Natural killer cell (primary cell): Measurements from ENCODE around the gene TMEM79. TPM values are rescaled to one million over a fixed set of nuclear protein-coding genes. Genes with fewer than 3 reads are reported as not detected.
A peak's percentile ranks its signal among the peaks of the same experiment; 100 is the strongest.

ENCODE experiments used
- ATAC-seq, 3 donors: fragments of 150-1000 bp in 2 of 3; fragments of 200-7000 bp in 1 of 3; cut with Tn5 transposase; 1 replicate in 1 of 3; 2 replicates in 2 of 3; pipeline ENCODE4 v1.10.0; 2021; ENCODE audit warnings: mild to moderate bottlenecking in 2 of 3, moderate library complexity in 2 of 3
- DNase-seq, 2 donors: peaks; one replicate each; pipeline versions ENCODE4 v3.0.0 to v3.0.0-alpha.2; 2013 to 2021; ENCODE audit warnings: mixed read lengths in 1 of 2
- H3K27ac ChIP-seq: one replicate; pipeline ENCODE4 v1.5.1; 2013; ENCODE audit warnings: mild to moderate bottlenecking, low read length
- H3K27me3 ChIP-seq: one replicate; pipeline ENCODE4 v1.6.1; 2013; ENCODE audit warnings: low read length; ENCODE audit not compliant: control insufficient read depth, insufficient read depth
- H3K36me3 ChIP-seq: one replicate; pipeline ENCODE4 v1.6.1; 2013; ENCODE audit warnings: low read length; ENCODE audit not compliant: control insufficient read depth, insufficient read depth
- H3K4me1 ChIP-seq: one replicate; pipeline ENCODE4 v1.6.1; 2013; ENCODE audit warnings: low read length; ENCODE audit not compliant: control insufficient read depth, insufficient read depth
- H3K4me3 ChIP-seq: one replicate; pipeline ENCODE4 v1.5.1; 2013; ENCODE audit warnings: low read length
- H3K9me3 ChIP-seq: one replicate; pipeline ENCODE4 v1.6.1; 2013; ENCODE audit warnings: low read length; ENCODE audit not compliant: control insufficient read depth, insufficient read depth
- H3K27ac Mint-ChIP-seq, 2 donors: one replicate each; pipeline ENCODE4 v1.8.0; 2022; ENCODE audit warnings: mild to moderate bottlenecking in 2 of 2, mixed read lengths in 2 of 2, moderate library complexity in 1 of 2
- H3K27me3 Mint-ChIP-seq, 2 donors: one replicate each; pipeline ENCODE4 v1.8.0; 2022; ENCODE audit warnings: low read depth in 2 of 2, mixed read lengths in 2 of 2
- H3K36me3 Mint-ChIP-seq: one replicate; pipeline ENCODE4 v1.8.0; 2022; ENCODE audit warnings: mixed read lengths
- H3K4me1 Mint-ChIP-seq, 2 donors: one replicate each; pipeline ENCODE4 v1.8.0; 2022; ENCODE audit warnings: mixed read lengths in 2 of 2
- H3K4me3 Mint-ChIP-seq: one replicate; pipeline ENCODE4 v1.8.0; 2022; ENCODE audit warnings: mild to moderate bottlenecking, moderate library complexity, mixed read lengths
- H3K9me3 Mint-ChIP-seq, 2 donors: one replicate each; pipeline ENCODE4 v1.8.0; 2022; ENCODE audit warnings: mixed read lengths in 2 of 2
- WGBS: methylation state at CpG from one replicate; pipeline ENCODE4 v1.1.7; 2013; ENCODE audit warnings: missing lambda C conversion rate; ENCODE audit not compliant: insufficient coverage; 5-methylcytosine and 5-hydroxymethylcytosine counted together
- intact Hi-C: fragments of 100-400 bp; cut with micrococcal nuclease; formaldehyde crosslinking; loops from one replicate; pipeline ENCODE4 v1.14.2; 2022
- total RNA-seq, 4 donors: library from RNA; stranded (reverse); fragments of 120-200 nt in 1 of 4; gene quantifications; one replicate each; pipeline versions ENCODE4 v1.2.3 to v1.2.4, GENCODE V29; 2013 to 2022
- TF ChIP-seq, protein P1 (sequence below): fragments of 200-600 bp; IDR thresholded peaks from one replicate; pipeline ENCODE4 v1.8.0; 2022; ENCODE audit warnings: antibody characterized with exemption

The TMEM79 gene
- total RNA-seq, 3 donors from 2014 or later (not counting 1 experiment from before 2014, with no cell fraction given), result 3.3 to 5.8 (median 5.0) TPM

DNA sequence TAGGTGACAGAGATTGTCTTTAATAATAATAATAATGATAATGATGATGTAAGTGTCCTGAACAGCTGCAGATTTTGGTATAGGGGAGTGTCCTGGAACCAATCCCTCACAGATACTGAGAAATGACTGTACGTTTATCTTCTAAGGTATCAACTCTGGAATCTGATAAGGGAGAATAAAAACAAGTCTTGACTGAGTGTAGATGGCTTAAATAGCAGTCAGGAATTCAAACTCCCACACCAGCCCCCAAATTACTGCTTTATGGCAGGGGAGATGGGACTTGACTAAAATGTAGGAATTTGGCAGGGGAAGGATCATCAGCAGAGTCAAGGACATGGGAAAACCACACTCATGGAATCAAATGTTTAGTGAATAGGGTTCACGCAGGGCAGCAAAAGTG, 21.1 kb downstream of the TMEM79 start:
- H3K4me1 ChIP-seq, result no peaks in the 10 kb centered on the region
- peaks cover 14% of the 10 kb centered on the region for H3K36me3 Mint-ChIP-seq
- H3K27ac Mint-ChIP-seq, result no peak overlapping the region
- H3K4me1 Mint-ChIP-seq, result no peaks in the 10 kb centered on the region
- H3K36me3 ChIP-seq, result peaks cover 24% of the 10 kb centered on the region
- H3K27me3 Mint-ChIP-seq, result no peaks in the 10 kb centered on the region
- no peak overlapping the region for H3K27ac ChIP-seq
- ATAC-seq (no peak), DNase-seq (no peak)
- H3K27me3 ChIP-seq, result no peaks in the 10 kb centered on the region
- WGBS, result 98% methylated on average over 2 of the region's 2 CpGs
- intact Hi-C loops, result no loop called here
- H3K4me3 ChIP-seq, result no peak overlapping the region
- no peaks in the 10 kb centered on the region for H3K9me3 ChIP-seq
- no peaks in the 10 kb centered on the region for H3K9me3 Mint-ChIP-seq
- TF ChIP-seq, protein P1, sequence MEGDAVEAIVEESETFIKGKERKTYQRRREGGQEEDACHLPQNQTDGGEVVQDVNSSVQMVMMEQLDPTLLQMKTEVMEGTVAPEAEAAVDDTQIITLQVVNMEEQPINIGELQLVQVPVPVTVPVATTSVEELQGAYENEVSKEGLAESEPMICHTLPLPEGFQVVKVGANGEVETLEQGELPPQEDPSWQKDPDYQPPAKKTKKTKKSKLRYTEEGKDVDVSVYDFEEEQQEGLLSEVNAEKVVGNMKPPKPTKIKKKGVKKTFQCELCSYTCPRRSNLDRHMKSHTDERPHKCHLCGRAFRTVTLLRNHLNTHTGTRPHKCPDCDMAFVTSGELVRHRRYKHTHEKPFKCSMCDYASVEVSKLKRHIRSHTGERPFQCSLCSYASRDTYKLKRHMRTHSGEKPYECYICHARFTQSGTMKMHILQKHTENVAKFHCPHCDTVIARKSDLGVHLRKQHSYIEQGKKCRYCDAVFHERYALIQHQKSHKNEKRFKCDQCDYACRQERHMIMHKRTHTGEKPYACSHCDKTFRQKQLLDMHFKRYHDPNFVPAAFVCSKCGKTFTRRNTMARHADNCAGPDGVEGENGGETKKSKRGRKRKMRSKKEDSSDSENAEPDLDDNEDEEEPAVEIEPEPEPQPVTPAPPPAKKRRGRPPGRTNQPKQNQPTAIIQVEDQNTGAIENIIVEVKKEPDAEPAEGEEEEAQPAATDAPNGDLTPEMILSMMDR, result no peak
- H3K4me3 Mint-ChIP-seq, result no peak overlapping the region

DNA sequence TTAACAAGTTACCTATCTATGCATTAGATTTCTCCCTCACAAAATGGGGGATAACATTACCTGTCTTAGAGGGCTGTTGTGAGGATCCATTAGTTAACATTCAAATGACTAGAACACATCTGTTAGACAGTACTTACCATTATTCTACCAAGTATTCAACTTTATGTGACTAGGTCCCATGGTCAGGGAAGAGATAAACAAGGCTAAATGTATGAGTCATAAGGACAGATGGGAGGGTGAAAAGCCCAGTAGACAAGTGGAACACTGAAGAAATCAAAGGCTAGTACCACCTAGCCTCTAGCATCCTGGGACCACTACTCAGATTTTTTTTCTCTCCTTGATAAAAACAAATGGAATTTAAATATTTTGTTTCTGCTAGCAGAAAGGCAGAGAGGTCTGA, 24.0 kb downstream of the TMEM79 start:
- Mint-ChIP-seq H3K27ac (peak overlapping the region in 1 of 2 donors; percentile 15), H3K36me3 (peaks cover 14% of the 10 kb centered on the region)
- peaks cover 49% of the 10 kb centered on the region for H3K36me3 ChIP-seq

DNA sequence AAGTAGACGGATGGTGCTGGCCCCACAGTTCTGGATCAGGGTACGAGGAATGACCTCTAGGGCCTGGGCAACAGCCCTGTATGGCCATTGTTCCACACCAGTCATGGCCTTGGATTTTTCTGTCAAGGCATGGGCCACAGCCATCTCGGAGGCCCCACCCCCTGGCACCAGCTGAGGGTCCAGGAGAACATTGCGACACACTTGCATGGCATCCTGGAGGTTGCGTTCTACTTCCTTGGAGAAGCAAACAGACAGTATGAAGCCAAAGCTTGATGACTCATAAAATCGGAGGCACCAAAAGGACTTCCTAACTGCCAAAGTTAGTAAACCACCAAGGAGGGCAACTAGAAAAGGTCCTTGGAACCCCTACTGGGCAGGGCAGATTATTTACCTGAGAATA, 26.8 kb downstream of the TMEM79 start:
- no peak overlapping the region for H3K4me3 ChIP-seq
- H3K36me3 ChIP-seq, result peaks cover 62% of the 10 kb centered on the region
- H3K27ac Mint-ChIP-seq, result no peak overlapping the region
- H3K27me3 ChIP-seq, result no peaks in the 10 kb centered on the region
- 84% methylated on average over 6 of the region's 6 CpGs for WGBS
- DNase-seq, result no peak
- no peak overlapping the region for H3K27ac ChIP-seq
- no peaks in the 10 kb centered on the region for H3K9me3 Mint-ChIP-seq
- TF ChIP-seq, protein P1, result no peak
- no peak for ATAC-seq
- no peaks in the 10 kb centered on the region for H3K27me3 Mint-ChIP-seq
- H3K36me3 Mint-ChIP-seq, result peaks cover 14% of the 10 kb centered on the region
- no peaks in the 10 kb centered on the region for H3K9me3 ChIP-seq
- intact Hi-C loops, result no loop called here
- H3K4me3 Mint-ChIP-seq, result no peak overlapping the region
- H3K4me1 ChIP-seq, result no peaks in the 10 kb centered on the region
- H3K4me1 Mint-ChIP-seq, result no peaks in the 10 kb centered on the region

More for the DNA sequence above, 24.0 kb downstream of the TMEM79 start:
- Mint-ChIP-seq H3K4me3 (no peak overlapping the region), H3K27me3 (no peaks in the 10 kb centered on the region), H3K9me3 (no peaks in the 10 kb centered on the region), H3K4me1 (no peaks in the 10 kb centered on the region)
- TF ChIP-seq, protein P1, result no peak
- Histone ChIP-seq H3K27me3 (no peaks in the 10 kb centered on the region), H3K9me3 (no peaks in the 10 kb centered on the region), H3K4me1 (no peaks in the 10 kb centered on the region), H3K27ac (no peak overlapping the region), H3K4me3 (no peak overlapping the region)
- DNase-seq (no peak), ATAC-seq (no peak)
- intact Hi-C loops, result no loop called here

DNA sequence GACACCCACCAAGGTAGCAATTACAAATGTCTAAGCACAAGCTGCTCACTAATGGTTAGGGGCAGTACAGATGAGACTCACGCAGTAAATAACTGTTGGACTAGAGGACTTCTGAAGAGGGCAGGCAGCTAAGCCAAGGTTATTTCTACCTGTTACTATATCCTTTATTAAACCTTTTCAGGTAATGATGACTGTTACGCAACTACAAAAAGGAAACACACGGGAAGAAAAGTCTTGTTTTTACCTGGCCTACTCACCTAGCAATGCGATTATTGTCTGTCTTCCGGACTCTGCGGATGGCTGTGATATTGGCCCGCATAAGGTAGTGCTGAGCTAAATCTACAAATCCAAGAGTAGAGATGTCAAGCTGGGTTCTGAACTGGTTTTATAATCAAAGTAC, 32.8 kb downstream of the TMEM79 start:
- Histone ChIP-seq H3K27ac (no peak overlapping the region), H3K9me3 (no peaks in the 10 kb centered on the region), H3K4me3 (no peak overlapping the region), H3K4me1 (no peaks in the 10 kb centered on the region), H3K36me3 (peaks cover 73% of the 10 kb centered on the region), H3K27me3 (no peaks in the 10 kb centered on the region)
- no peak for ATAC-seq
- H3K27ac Mint-ChIP-seq, result no peak overlapping the region
- peaks cover 8% of the 10 kb centered on the region for H3K36me3 Mint-ChIP-seq
- no peaks in the 10 kb centered on the region for H3K27me3 Mint-ChIP-seq
- no peak overlapping the region for H3K4me3 Mint-ChIP-seq
- WGBS, result 95% methylated on average over 7 of the region's 7 CpGs
- TF ChIP-seq, protein P1, result no peak
- H3K4me1 Mint-ChIP-seq, result no peaks in the 10 kb centered on the region
- intact Hi-C loops, result loop anchor here (5.0 kb wide), 1 partner anchor 170 kb away; no protein-coding TSS in a partner anchor
- DNase-seq, result no peak
- H3K9me3 Mint-ChIP-seq, result no peaks in the 10 kb centered on the region
